ENCODE data around the gene SLC6A6. TPM values are rescaled to one million over a fixed set of nuclear protein-coding genes. Genes with fewer than 3 reads are reported as not detected.

SLC6A6 gene
- total and polyA plus RNA-seq, 4 donors, result 14.3 to 19.7 (median 16.9) TPM

GRCh38 chr3:14363991-14364390 lies 38.4 kb upstream of the SLC6A6 start:
- no peak overlapping the region for H3K27ac ChIP-seq (ENCODE audit: low read depth, low read length)
- H3K9me3 ChIP-seq (ENCODE audit: control insufficient read depth, insufficient read depth, low read length), result no peaks in the 10 kb centered on the region
- peaks cover 6% of the 10 kb centered on the region for H3K4me1 ChIP-seq (ENCODE audit: control insufficient read depth, insufficient read depth, low read length)
- WGBS (ENCODE audit: insufficient coverage), result 72% methylated on average over 5 of the region's 5 CpGs
- H3K4me3 ChIP-seq (ENCODE audit: low read depth, low read length), result no peak overlapping the region
- H3K36me3 ChIP-seq (ENCODE audit: control insufficient read depth, insufficient read depth, low read length), result no peaks in the 10 kb centered on the region
- peaks cover 7% of the 10 kb centered on the region for H3K27me3 ChIP-seq (ENCODE audit: control insufficient read depth, insufficient read depth, low read length)
- DNase-seq (ENCODE audit: low read depth in 4 of 6, low spot score in 6 of 6), result no peak

- Histone ChIP-seq H3K36me3 (ENCODE audit: control insufficient read depth, insufficient read depth, low read length) (no peaks in the 10 kb centered on the region), H3K27me3 (ENCODE audit: control insufficient read depth, insufficient read depth, low read length) (peaks cover 5% of the 10 kb centered on the region)
- WGBS (ENCODE audit: insufficient coverage), result 92% methylated on average over 7 of the region's 8 CpGs
Measured at GRCh38 chr3:14364580-14365292, 37.7 kb upstream of the SLC6A6 start.

GRCh38 chr3:14366248-14366647 lies 36.2 kb upstream of the SLC6A6 start:
- Histone ChIP-seq H3K4me1 (ENCODE audit: control insufficient read depth, insufficient read depth, low read length) (peaks cover 6% of the 10 kb centered on the region), H3K9me3 (ENCODE audit: control insufficient read depth, insufficient read depth, low read length) (no peaks in the 10 kb centered on the region), H3K36me3 (ENCODE audit: control insufficient read depth, insufficient read depth, low read length) (no peaks in the 10 kb centered on the region), H3K27ac (ENCODE audit: low read depth, low read length) (no peak overlapping the region), H3K27me3 (ENCODE audit: control insufficient read depth, insufficient read depth, low read length) (peaks cover 5% of the 10 kb centered on the region), H3K4me3 (ENCODE audit: low read depth, low read length) (no peak overlapping the region)
- DNase-seq (ENCODE audit: low read depth in 4 of 6, low spot score in 6 of 6), result peak in 1 of 6 donors; percentile 25
- 72% methylated on average over 8 of the region's 8 CpGs for whole genome bisulfite sequencing (ENCODE audit: insufficient coverage)

More at GRCh38 chr3:14364580-14365292, 37.7 kb upstream of the SLC6A6 start:
- Histone ChIP-seq H3K4me1 (ENCODE audit: control insufficient read depth, insufficient read depth, low read length) (peaks cover 6% of the 10 kb centered on the region), H3K27ac (ENCODE audit: low read depth, low read length) (no peak overlapping the region), H3K9me3 (ENCODE audit: control insufficient read depth, insufficient read depth, low read length) (no peaks in the 10 kb centered on the region), H3K4me3 (ENCODE audit: low read depth, low read length) (no peak overlapping the region)
- DNase-seq (ENCODE audit: low read depth in 4 of 6, low spot score in 6 of 6), result no peak

DNA sequence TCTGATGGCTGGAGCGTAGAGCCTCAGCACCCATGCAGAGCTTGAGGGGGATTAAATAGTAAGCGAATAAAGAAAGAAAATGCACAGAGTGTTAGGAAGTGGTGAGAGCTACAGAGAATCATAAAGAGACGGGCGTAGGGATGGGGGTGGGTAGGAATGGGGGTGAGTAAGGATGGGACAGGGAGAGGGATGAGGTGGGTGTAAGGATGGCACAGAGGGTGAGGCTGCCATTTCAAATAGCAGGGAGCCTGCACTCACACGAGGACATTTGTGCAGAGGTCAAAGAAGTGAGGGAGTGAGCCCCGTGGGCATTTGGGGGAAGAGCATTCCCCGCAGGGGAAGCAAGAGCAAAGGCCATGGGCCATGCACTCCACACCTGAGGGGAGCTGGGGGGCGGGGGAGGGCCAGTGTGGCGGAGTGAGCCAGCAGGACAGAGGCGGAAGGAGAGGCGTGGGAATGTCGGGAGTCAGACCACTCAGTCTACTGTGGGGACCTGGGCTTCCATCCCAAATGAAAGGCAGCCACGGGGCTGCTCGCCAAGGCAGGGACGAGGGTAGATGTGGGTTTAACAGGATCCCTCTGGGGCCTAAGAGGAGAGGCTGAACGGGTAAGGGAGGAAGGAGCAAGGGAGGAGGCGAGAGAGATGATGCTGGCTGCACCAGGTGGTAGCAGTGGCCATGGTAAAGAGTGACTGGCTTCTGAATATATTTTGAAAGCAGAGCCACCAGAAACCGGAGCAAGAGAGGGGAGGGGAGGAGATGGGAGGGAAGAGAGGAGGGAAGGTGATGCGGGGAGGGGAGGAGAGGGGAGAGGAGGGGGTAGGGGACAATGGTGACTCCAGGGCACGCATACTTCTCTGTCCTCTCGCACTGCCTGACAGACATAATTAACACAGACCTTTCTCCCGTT lies 35.2 kb upstream of the SLC6A6 start:
- H3K27ac ChIP-seq (ENCODE audit: low read depth, low read length), result no peak overlapping the region
- WGBS (ENCODE audit: insufficient coverage), result 51% methylated on average over 20 of the region's 22 CpGs
- DNase-seq (ENCODE audit: low read depth in 4 of 6, low spot score in 6 of 6), result no peak
- no peaks in the 10 kb centered on the region for H3K36me3 ChIP-seq (ENCODE audit: control insufficient read depth, insufficient read depth, low read length)
- H3K27me3 ChIP-seq (ENCODE audit: control insufficient read depth, insufficient read depth, low read length), result peaks cover 5% of the 10 kb centered on the region
- H3K4me3 ChIP-seq (ENCODE audit: low read depth, low read length), result no peak overlapping the region
- H3K4me1 ChIP-seq (ENCODE audit: control insufficient read depth, insufficient read depth, low read length), result peaks cover 12% of the 10 kb centered on the region
- no peaks in the 10 kb centered on the region for H3K9me3 ChIP-seq (ENCODE audit: control insufficient read depth, insufficient read depth, low read length)

GRCh38 chr3:14368146-14368545 lies 34.3 kb upstream of the SLC6A6 start:
- no peak for DNase-seq (ENCODE audit: low read depth in 4 of 6, low spot score in 6 of 6)
- no peak overlapping the region for H3K4me3 ChIP-seq (ENCODE audit: low read depth, low read length)
- H3K4me1 ChIP-seq (ENCODE audit: control insufficient read depth, insufficient read depth, low read length), result peaks cover 12% of the 10 kb centered on the region
- no peak overlapping the region for H3K27ac ChIP-seq (ENCODE audit: low read depth, low read length)
- H3K9me3 ChIP-seq (ENCODE audit: control insufficient read depth, insufficient read depth, low read length), result no peaks in the 10 kb centered on the region
- no peaks in the 10 kb centered on the region for H3K36me3 ChIP-seq (ENCODE audit: control insufficient read depth, insufficient read depth, low read length)
- 89% methylated on average over 10 of the region's 10 CpGs for WGBS (ENCODE audit: insufficient coverage)
- peaks cover 5% of the 10 kb centered on the region for H3K27me3 ChIP-seq (ENCODE audit: control insufficient read depth, insufficient read depth, low read length)

DNA sequence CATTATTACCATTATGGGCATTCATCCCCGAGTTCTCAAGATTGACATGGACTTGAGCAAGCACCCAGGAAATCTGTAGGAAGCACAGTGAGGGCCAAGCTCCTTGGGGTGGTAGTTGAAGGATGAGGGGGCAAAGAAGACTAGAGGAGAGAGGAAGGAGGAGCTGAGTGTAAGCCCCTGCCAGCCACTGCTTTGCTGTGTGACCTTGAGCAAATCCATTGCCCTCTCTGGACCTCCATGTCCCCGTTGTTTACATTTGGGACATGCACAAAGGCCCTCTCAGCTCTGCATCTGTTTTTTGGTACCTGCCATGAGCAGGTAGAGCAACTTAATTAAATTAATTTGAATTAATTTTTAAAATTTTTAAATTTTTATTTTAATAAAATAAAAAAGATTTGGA lies 33.5 kb upstream of the SLC6A6 start:
- H3K27me3 ChIP-seq (ENCODE audit: control insufficient read depth, insufficient read depth, low read length), result peaks cover 5% of the 10 kb centered on the region
- no peak overlapping the region for H3K27ac ChIP-seq (ENCODE audit: low read depth, low read length)
- no peaks in the 10 kb centered on the region for H3K36me3 ChIP-seq (ENCODE audit: control insufficient read depth, insufficient read depth, low read length)
- H3K9me3 ChIP-seq (ENCODE audit: control insufficient read depth, insufficient read depth, low read length), result no peaks in the 10 kb centered on the region
- 60% methylated on average over 1 of the region's 2 CpGs for WGBS (ENCODE audit: insufficient coverage)
- no peak overlapping the region for H3K4me3 ChIP-seq (ENCODE audit: low read depth, low read length)
- peaks cover 13% of the 10 kb centered on the region for H3K4me1 ChIP-seq (ENCODE audit: control insufficient read depth, insufficient read depth, low read length)
- DNase-seq (ENCODE audit: low read depth in 4 of 6, low spot score in 6 of 6), result no peak

DNA sequence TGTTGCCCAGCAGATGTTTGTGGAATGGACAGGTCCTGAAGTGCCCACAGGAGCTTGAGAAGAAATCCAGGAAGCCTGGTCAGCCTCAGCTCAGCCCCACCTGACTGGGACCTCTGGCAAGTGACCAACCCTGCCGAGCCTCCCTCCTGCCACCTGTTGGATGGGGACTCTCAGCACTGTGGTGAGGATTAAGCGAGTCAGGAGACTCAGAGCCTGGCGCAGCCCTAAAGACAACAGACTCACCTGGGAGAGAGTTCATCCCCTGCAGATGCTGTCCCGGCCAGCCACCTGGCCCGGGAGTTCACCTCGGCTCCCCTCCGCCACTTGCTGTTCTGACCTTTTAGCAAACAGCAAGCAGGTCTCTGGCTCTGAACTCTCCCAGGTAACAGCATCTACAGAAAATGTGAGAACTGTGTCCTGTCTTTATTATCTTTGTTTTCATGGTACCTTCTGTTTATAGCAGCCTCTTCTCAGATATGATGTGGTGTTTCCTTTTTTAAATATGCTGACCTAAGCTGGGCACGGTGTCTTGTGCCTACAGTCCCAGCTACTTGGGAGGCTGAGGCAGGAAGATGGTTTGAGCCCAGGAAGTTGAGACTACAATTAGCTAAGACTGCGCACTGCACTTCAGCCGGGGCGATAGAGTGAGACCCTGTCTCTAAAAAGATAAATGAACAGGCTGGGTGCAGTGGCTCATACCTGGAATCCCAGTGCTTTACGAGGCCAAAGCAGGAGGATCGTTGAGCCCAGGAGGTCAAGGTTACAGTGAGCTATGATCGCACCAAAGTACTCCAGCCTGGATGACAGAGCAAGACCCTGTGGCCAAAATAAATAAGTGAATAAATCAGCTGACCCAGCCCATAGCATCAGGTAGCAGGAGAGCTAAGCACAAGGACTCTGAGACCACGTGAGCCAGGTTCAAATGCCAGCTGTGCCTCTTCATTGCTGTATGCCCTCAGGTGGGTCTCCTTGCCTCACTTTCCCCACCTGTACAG lies 32.4 kb upstream of the SLC6A6 start:
- H3K27ac ChIP-seq (ENCODE audit: low read depth, low read length), result no peak overlapping the region
- H3K36me3 ChIP-seq (ENCODE audit: control insufficient read depth, insufficient read depth, low read length), result no peaks in the 10 kb centered on the region
- no peaks in the 10 kb centered on the region for H3K9me3 ChIP-seq (ENCODE audit: control insufficient read depth, insufficient read depth, low read length)
- 76% methylated on average over 12 of the region's 15 CpGs for WGBS (ENCODE audit: insufficient coverage)
- DNase-seq (ENCODE audit: low read depth in 4 of 6, low spot score in 6 of 6), result no peak
- peaks cover 5% of the 10 kb centered on the region for H3K27me3 ChIP-seq (ENCODE audit: control insufficient read depth, insufficient read depth, low read length)
- H3K4me1 ChIP-seq (ENCODE audit: control insufficient read depth, insufficient read depth, low read length), result peaks cover 23% of the 10 kb centered on the region
- no peak overlapping the region for H3K4me3 ChIP-seq (ENCODE audit: low read depth, low read length)

GRCh38 chr3:14370720-14371572 lies 31.5 kb upstream of the SLC6A6 start:
- Histone ChIP-seq H3K9me3 (ENCODE audit: control insufficient read depth, insufficient read depth, low read length) (no peaks in the 10 kb centered on the region), H3K4me3 (ENCODE audit: low read depth, low read length) (no peak overlapping the region), H3K27me3 (ENCODE audit: control insufficient read depth, insufficient read depth, low read length) (peaks cover 5% of the 10 kb centered on the region), H3K27ac (ENCODE audit: low read depth, low read length) (no peak overlapping the region), H3K36me3 (ENCODE audit: control insufficient read depth, insufficient read depth, low read length) (no peaks in the 10 kb centered on the region), H3K4me1 (ENCODE audit: control insufficient read depth, insufficient read depth, low read length) (peaks cover 23% of the 10 kb centered on the region)
- 84% methylated on average over 10 of the region's 14 CpGs for WGBS (ENCODE audit: insufficient coverage)
- no peak for DNase-seq (ENCODE audit: low read depth in 4 of 6, low spot score in 6 of 6)
